Prostate gland (tissue), 2 donors: ENCODE results near the gene DBN1.

Experiments
- CTCF ChIP-seq, 4 experiments: fragments of 200-600 bp in 2 of 4; fragments of 450-650 bp in 2 of 4; sonication (generic) in 2 of 4; IDR thresholded peaks; 1 replicate in 3 of 4; 2 replicates in 1 of 4; pipeline ENCODE4 v1.5.1; 2016 to 2019; ENCODE audit warnings: antibody characterized with exemption in 4 of 4, mild to moderate bottlenecking in 2 of 4, moderate library complexity in 2 of 4
- POLR2A ChIP-seq: fragments of 450-650 bp; IDR thresholded peaks from one replicate; pipeline ENCODE4 v1.6.1; 2016; ENCODE audit warnings: antibody characterized with exemption, mild to moderate bottlenecking

DNA sequence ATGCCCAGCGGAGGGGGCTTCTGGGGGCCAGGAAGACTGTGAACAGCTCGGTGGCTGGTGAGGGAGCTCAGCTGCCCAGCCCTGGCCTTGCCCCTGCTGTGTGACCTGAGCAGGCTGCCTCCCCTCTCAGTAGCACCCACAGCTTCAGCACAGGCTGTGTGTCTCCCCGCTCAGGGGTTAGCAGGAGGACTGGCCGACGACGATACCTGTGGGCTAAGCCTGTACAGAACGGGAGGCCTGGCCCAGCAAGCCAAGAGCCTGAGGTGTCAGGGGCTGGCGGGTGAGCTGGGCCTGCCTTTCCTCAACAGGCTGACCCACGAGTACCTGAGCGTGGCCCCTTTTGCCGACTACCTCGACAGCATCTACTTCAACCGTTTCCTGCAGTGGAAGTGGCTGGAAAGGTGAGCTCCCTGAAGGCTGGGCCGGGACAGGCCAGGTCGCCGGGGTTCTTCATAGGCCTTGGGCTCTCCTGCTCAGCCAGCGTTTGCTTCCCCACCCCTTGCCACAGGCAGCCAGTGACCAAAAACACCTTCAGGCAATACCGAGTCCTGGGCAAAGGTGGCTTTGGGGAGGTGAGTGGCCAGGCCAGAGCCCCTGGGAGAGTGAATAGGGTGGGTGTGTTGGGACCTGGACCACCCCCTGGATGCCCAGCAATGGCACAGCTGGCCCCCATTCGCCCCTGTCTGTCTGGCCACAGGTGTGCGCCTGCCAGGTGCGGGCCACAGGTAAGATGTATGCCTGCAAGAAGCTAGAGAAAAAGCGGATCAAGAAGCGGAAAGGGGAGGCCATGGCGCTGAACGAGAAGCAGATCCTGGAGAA lies 40.4 kb downstream of the DBN1 start:
- TF ChIP-seq CTCF (IDR thresholded peaks at IDR 0.05) = no peak
- TF ChIP-seq POLR2A = no peak
